Peyer's patch (tissue), 4 donors: ENCODE data around the gene CDHR1.

ENCODE experiments used
- POLR2A ChIP-seq, 2 donors: fragments of 450-650 bp; IDR thresholded peaks; one replicate each; pipeline ENCODE4 v1.5.1; 2017; ENCODE audit warnings: antibody characterized with exemption in 2 of 2, mild to moderate bottlenecking in 2 of 2, moderate library complexity in 2 of 2
- TF ChIP-seq, protein P1 (sequence below), 6 experiments: fragments of 450-650 bp in 4 of 6; fragments of 200-600 bp in 2 of 6; sonication (generic) in 1 of 6; IDR thresholded peaks; one replicate each; pipeline ENCODE4 v1.5.1; 2017 to 2019; ENCODE audit warnings: antibody characterized with exemption in 6 of 6, mild to moderate bottlenecking in 3 of 6, moderate library complexity in 1 of 6

DNA sequence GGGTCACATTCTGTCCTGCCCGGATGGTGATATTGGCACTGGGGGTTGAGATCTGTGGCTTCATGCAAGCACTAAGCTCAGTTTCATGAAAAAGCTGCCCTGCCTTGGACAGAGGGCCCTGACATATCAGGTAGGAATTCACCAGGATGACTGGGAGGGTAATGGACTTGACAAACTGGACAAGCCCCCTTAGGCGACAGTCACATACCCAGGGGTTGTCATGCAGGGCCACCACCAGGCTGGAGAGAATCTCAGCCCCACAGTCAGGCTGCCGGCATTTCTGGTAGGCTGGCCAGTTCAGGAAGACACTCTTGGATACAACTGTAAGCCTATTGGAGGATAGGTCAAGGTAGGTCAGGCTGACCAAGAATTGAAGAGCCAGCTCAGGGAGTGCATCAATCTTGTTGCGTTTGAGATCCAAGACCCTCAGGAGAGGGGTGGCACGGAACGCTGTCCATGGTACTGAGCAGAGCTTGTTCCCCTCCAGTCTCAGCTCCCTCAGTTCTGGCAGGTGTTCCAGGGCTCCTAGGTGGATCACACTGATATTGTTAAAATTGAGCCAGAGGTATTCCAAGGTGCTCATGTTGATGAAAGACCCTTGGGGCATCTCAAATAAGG, 30.2 kb downstream of the CDHR1 start:
- TF ChIP-seq POLR2A (IDR thresholded peaks at IDR 0.05): no peak
- TF ChIP-seq, protein P1, sequence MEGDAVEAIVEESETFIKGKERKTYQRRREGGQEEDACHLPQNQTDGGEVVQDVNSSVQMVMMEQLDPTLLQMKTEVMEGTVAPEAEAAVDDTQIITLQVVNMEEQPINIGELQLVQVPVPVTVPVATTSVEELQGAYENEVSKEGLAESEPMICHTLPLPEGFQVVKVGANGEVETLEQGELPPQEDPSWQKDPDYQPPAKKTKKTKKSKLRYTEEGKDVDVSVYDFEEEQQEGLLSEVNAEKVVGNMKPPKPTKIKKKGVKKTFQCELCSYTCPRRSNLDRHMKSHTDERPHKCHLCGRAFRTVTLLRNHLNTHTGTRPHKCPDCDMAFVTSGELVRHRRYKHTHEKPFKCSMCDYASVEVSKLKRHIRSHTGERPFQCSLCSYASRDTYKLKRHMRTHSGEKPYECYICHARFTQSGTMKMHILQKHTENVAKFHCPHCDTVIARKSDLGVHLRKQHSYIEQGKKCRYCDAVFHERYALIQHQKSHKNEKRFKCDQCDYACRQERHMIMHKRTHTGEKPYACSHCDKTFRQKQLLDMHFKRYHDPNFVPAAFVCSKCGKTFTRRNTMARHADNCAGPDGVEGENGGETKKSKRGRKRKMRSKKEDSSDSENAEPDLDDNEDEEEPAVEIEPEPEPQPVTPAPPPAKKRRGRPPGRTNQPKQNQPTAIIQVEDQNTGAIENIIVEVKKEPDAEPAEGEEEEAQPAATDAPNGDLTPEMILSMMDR (IDR thresholded peaks at IDR 0.05): no peak
